OCI-LY7 (cell line): ENCODE measurements around the gene HSPB9.

Source experiments
- EZH2phosphoT487 ChIP-seq: fragments of 200-600 bp; sonication (generic); IDR thresholded peaks from 2 replicates; pipeline ENCODE4 v1.6.1; 2018; ENCODE audit warnings: low read depth, borderline replicate concordance, mild to moderate bottlenecking, mixed run types, antibody characterized with exemption, low read length, moderate library complexity, mixed read lengths
- TF ChIP-seq, protein P1 (sequence below): fragments of 200-600 bp; sonication (generic); conservative IDR thresholded peaks from 2 replicates; pipeline ENCODE4 v1.5.1; 2014; ENCODE audit warnings: mild to moderate bottlenecking, antibody characterized with exemption, low read length, moderate library complexity, mixed read lengths

DNA sequence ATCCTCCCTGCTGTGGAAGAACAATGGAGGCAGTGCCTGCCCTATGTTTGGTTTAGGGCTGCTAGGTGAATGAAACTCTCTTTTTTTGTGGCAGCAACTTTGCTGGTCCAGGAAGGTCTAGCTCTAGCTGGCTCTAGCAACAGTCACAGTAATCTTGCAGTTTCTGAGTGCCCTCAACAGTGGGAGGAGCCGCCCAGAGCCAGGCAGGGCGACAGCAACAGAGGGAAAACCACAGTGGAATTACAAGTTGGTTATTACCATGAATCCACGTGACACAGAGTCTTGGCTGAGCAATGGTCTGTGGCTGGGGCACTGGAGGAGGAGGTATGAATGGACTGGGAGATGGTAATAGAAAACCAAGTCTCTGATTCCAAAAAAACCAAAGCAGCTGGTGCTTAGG lies 10.3 kb downstream of the HSPB9 start:
- TF ChIP-seq, protein P1, sequence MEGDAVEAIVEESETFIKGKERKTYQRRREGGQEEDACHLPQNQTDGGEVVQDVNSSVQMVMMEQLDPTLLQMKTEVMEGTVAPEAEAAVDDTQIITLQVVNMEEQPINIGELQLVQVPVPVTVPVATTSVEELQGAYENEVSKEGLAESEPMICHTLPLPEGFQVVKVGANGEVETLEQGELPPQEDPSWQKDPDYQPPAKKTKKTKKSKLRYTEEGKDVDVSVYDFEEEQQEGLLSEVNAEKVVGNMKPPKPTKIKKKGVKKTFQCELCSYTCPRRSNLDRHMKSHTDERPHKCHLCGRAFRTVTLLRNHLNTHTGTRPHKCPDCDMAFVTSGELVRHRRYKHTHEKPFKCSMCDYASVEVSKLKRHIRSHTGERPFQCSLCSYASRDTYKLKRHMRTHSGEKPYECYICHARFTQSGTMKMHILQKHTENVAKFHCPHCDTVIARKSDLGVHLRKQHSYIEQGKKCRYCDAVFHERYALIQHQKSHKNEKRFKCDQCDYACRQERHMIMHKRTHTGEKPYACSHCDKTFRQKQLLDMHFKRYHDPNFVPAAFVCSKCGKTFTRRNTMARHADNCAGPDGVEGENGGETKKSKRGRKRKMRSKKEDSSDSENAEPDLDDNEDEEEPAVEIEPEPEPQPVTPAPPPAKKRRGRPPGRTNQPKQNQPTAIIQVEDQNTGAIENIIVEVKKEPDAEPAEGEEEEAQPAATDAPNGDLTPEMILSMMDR, result no peak
- TF ChIP-seq EZH2phosphoT487, result no peak
